ENCODE results near the gene SPPL2A.
"Not testable (repeated sequence)": the region's sequence is repeated elsewhere in the genome, so short reads cannot be mapped to it uniquely, and the experiment has no call there.

Gene SPPL2A

DNA sequence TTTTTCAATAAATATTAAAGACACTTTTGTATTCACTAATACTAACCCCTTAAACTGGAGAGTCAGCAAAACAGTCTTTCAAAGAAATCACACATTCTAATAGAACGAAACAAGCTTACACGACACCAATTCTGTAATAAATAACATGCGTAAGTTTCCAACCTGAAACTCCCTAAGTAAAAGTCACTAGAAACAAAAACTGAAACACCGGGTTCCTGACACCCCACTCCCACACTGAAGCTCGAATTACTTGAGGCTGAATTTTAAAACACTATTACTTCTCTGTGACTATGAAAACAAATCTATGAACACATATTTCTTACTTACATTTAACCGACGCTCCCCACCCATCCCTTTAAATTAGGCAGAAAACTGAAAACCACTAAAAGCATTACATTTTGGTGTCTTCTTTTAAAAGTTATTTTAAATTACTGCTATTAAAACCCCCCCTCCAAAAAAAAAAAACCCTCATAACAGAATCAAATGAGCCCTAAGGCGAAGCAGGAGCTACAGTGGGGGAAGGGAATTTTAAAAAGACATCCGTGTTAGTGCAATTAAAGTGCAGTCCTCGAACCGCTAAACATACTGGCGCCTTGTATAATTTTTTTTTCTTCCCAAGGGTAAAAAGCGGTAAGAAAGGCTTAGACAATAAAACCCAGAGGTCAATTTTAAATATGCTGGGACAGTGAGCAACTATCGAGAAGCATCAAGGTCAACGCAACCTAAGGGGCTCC lies 878 bp downstream of the SPPL2A start:
- no peak for DNase-seq

- no peak for DNase-seq
Measured at GRCh38 chr15:50758712-50759205, 6.7 kb downstream of the SPPL2A start.

DNA sequence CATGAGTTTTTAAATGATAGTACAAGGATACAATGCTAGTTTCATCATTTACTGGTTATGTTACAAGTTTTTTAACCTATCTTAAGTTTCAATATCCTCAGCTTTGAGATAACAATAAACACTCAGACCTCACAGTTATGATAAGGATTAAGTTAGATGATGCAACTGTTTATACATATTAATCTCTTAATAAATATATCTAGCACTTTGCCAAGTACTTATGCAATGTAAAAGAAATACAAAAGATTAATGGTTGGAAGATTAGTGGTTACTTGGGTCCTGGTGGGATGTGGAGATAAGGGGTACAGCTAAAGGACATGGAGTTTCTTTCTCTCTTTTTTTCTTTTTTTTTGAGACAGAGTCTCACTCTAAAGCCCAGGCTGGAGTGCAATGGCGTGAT lies 12.0 kb downstream of the SPPL2A start:
- DNase-seq, result no peak

GRCh38 chr15:50751394-50751793 lies 14.1 kb downstream of the SPPL2A start:
- no peak for DNase-seq

GRCh38 chr15:50750227-50750705 lies 15.2 kb downstream of the SPPL2A start:
- no peak for DNase-seq

- no peak for DNase-seq
Measured at GRCh38 chr15:50747523-50747922, 18.0 kb downstream of the SPPL2A start.

- DNase-seq, result no peak
Measured at GRCh38 chr15:50744601-50745000, 20.9 kb downstream of the SPPL2A start.

DNA sequence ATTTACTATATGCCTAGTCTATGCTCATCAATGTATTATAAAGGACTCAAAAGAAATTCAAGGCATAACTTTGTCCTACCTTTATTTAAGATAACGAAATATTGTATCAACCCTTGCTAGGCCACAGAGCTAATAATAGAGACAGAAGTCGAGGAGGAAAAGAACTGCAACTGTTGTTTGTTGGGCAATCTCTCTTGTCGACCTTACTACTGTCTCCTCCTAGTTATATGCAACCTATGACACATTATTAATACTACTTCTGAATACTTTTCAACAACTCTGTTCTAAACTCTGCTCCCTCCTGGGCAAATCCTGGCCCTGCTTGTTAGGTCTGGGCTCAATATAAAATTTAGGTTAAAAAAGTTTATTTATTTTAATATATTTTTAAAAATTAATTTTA lies 24.6 kb downstream of the SPPL2A start:
- no peak for DNase-seq

- DNase-seq, result no peak
Measured at GRCh38 chr15:50736823-50737222, 28.7 kb downstream of the SPPL2A start.

DNA sequence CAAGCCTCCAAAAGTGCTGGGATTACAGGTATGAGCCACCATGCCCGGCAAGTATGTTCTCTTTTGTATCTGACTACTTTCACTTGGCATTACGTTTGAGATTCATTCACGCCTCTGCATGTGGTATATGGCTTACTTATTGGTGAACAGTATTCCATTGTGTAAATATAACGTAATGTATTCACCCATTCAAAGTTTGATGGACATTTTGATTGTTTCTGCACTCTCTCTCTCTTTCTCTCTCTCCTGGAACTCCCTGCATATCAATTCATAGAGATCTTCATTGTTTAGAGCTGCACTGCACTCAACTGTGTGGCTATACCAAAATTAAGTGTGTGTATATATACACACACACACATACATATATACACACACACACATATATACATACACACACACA lies 30.4 kb downstream of the SPPL2A start:
- no peak for DNase-seq

DNA sequence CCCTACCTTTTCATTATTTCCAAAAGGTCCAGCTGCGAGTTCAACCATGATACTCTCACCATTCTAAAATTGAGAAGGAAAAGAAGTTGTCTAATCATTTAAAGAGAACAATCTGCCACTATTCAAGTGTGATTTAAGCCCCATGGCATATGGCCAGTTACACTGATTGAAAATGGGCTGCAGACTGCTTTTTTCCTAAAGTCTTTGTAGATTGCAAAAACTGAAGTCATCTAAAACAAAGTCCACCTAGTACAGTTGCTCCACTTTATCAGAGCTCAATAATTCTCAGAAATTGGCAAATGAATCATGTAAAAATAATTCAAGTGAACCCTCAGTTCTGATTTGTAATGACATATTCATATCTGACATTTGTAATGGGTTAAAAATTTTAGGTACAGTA lies 39.2 kb downstream of the SPPL2A start:
- DNase-seq, result no peak

DNA sequence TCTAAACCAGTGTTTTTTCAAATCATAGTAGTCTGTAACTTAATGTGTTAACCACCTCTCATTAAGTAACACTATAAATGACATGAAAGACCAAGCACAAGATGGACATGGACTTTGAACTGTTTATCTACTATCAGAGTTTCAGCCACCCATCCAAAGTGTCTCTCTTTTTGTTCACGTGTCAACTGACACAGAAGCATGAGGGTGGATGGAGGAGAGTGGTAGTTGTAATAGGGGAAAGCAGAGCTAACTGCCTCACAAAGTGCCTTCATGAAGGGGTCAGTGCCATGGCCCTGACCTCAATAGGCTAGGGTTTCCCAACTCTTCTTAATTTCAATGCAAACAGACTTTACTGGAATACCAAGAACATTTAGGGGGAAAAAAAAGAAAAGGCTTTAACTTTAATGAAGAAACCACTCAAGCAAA lies 46.8 kb downstream of the SPPL2A start:
- DNase-seq, result no peak

DNA sequence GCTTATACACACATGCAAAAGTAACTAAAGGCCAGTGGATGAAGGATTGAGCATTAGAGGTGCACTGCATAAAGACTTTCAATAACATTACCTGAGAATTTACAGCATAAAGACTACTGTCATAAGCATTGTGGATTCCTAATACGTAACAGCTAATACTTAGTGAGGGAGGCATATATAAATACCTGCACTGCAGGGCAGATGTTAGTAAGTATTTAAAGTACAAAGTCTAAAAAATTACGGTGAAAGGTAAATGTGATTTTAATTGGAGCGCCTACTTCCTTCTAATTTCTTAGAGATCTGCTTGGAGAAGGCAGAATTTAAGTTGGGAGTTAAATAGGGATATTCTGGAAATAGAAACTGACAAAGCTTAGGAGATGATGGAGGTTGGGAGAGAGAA lies 53.5 kb downstream of the SPPL2A start:
- no peak for DNase-seq

- DNase-seq, result no peak
Measured at GRCh38 chr15:50710585-50710984, 54.9 kb downstream of the SPPL2A start.

GRCh38 chr15:50707878-50708427 lies 57.6 kb downstream of the SPPL2A start:
- DNase-seq, result no peak

- DNase-seq, result no peak
Measured at GRCh38 chr15:50702762-50703334, 62.7 kb downstream of the SPPL2A start.

GRCh38 chr15:50698101-50698500 lies 67.4 kb downstream of the SPPL2A start:
- no peak for DNase-seq

DNA sequence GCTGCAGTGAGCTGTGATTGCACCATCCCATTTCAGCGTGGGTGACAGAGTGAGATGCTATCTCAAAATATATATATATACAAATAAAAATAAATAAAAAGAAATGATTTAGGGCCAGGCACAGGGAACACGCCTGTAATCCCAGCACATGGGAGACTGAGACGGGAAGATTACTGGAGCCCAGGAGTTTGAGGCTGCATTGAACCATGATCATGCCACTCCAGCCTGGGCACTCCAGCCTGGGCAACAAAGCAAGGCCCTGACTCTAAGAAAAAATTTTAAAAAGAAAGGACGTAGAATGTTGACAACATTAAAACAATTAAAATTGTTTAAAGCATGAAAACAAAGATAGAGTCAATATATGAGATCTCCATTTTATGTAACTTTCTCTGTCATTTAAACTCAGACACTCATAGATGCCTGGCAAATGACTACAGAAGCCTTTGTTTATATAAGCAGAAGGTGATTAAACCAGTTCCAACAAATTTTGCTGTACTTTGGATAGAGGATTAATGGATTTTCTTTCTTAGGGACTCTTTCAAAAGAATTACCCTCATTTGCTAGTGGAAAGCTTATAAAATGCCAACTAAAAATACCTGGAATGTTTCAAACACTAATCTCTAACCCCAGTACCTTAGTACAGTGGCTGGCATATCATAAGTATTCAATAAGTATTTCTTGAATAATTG lies 68.3 kb downstream of the SPPL2A start:
- DNase-seq, result no peak

- DNase-seq, result not testable (repeated sequence)
Measured at GRCh38 chr15:50694634-50695165, 70.8 kb downstream of the SPPL2A start.

- DNase-seq, result no peak
Measured at GRCh38 chr15:50687302-50687902, 78.1 kb downstream of the SPPL2A start.

GRCh38 chr15:50686469-50687301 lies 78.8 kb downstream of the SPPL2A start, which contains the start of gene TRPM7:
TSS of gene TRPM7 (minus strand) at chr15:50686797. CDS start at chr15:50686533, 264 bp downstream.
- DNase-seq, result peak; percentile 56

GRCh38 chr15:50685976-50686468 lies 79.5 kb downstream of the SPPL2A start:
- DNase-seq, result peak; percentile 14
